Endothelial cell (in vitro differentiated cells): ENCODE results near the gene SOS2. TPM values are rescaled to one million over a fixed set of nuclear protein-coding genes. Genes with fewer than 3 reads are reported as not detected.

ENCODE experiments used
- DNase-seq: peaks from one replicate; pipeline ENCODE4 v3.0.0; 2021; ENCODE audit warnings: low spot score
- H3K27ac Mint-ChIP-seq: one replicate; pipeline ENCODE4 v1.8.0; 2021; ENCODE audit warnings: mixed read lengths, inconsistent platforms; ENCODE audit not compliant: unreplicated experiment
- H3K27me3 Mint-ChIP-seq: one replicate; pipeline ENCODE4 v1.8.0; 2021; ENCODE audit warnings: mild to moderate bottlenecking, moderate library complexity, mixed read lengths, inconsistent platforms; ENCODE audit not compliant: unreplicated experiment
- H3K36me3 Mint-ChIP-seq: one replicate; pipeline ENCODE4 v1.8.0; 2021; ENCODE audit warnings: mild to moderate bottlenecking, low read depth, mixed read lengths, inconsistent platforms; ENCODE audit not compliant: unreplicated experiment
- H3K4me1 Mint-ChIP-seq: one replicate; pipeline ENCODE4 v1.8.0; 2021; ENCODE audit warnings: mild to moderate bottlenecking, mixed read lengths, inconsistent platforms; ENCODE audit not compliant: unreplicated experiment
- H3K4me3 Mint-ChIP-seq: one replicate; pipeline ENCODE4 v1.8.0; 2021; ENCODE audit warnings: mild to moderate bottlenecking, mixed read lengths, inconsistent platforms; ENCODE audit not compliant: unreplicated experiment
- H3K9me3 Mint-ChIP-seq: one replicate; pipeline ENCODE4 v1.8.0; 2021; ENCODE audit warnings: mixed read lengths, inconsistent platforms; ENCODE audit not compliant: unreplicated experiment
- total RNA-seq: library from RNA; stranded (reverse); fragmentation: NEBNext Ultra II Directional; extraction: Animal tissue kit (Norgen Biotek cat#: 25700); gene quantifications from one replicate; pipeline ENCODE4 v1.2.1, GENCODE V29; 2021; ENCODE audit not compliant: unreplicated experiment
- TF ChIP-seq, protein P1 (sequence below): fragments of 200-600 bp; sonication (generic); IDR thresholded peaks from one replicate; pipeline ENCODE4 v1.5.0; 2021; ENCODE audit warnings: antibody characterized with exemption; ENCODE audit not compliant: unreplicated experiment

SOS2 gene
- total RNA-seq, 1 donor from 2014 or later, result 27.9 TPM

DNA sequence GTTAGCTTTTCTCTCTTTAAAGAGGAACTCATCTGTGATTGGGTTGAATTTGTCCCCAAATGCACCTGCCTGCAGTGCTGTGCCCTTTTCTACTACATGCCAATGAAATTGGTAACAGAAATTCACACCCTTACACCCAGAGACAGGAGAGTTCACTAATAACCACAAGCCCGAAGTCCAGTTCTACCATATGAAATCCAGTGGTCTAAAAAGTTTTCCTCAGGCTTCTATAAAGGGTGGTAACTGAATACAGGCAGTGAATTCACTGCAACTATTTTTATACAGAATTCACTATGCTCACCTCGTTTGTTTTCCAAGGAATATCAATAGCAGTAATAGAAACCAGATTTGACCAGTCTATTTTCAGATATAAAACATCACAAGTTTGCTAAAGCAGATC, 31.5 kb upstream of the SOS2 start:
- no peak overlapping the region for H3K4me3 Mint-ChIP-seq
- H3K4me1 Mint-ChIP-seq, result no peaks in the 10 kb centered on the region
- H3K9me3 Mint-ChIP-seq, result no peaks in the 10 kb centered on the region
- TF ChIP-seq, protein P1, sequence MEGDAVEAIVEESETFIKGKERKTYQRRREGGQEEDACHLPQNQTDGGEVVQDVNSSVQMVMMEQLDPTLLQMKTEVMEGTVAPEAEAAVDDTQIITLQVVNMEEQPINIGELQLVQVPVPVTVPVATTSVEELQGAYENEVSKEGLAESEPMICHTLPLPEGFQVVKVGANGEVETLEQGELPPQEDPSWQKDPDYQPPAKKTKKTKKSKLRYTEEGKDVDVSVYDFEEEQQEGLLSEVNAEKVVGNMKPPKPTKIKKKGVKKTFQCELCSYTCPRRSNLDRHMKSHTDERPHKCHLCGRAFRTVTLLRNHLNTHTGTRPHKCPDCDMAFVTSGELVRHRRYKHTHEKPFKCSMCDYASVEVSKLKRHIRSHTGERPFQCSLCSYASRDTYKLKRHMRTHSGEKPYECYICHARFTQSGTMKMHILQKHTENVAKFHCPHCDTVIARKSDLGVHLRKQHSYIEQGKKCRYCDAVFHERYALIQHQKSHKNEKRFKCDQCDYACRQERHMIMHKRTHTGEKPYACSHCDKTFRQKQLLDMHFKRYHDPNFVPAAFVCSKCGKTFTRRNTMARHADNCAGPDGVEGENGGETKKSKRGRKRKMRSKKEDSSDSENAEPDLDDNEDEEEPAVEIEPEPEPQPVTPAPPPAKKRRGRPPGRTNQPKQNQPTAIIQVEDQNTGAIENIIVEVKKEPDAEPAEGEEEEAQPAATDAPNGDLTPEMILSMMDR, result no peak
- no peaks in the 10 kb centered on the region for H3K36me3 Mint-ChIP-seq
- no peak overlapping the region for H3K27ac Mint-ChIP-seq
- no peak for DNase-seq
- peaks cover 2% of the 10 kb centered on the region for H3K27me3 Mint-ChIP-seq

DNA sequence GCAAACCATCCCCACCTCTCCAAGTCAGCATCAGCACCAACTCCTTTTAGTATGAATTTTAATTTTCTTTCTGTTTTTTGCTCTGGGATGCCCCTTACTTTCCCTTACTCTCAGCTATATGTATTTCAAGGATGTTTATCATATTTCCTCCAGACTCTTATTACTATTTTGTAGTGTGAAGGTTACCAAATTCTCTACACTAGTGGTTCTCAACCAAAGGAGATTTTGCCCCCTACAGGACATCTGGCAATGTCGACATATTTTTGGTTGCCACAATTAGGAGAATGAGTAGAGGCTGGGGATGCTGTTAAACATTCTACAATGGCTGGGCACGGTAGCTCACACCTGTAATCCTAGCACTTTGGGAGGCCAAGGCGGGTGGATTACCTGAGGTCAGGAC, 29.1 kb upstream of the SOS2 start:
- Mint-ChIP-seq H3K27me3 (peaks cover 2% of the 10 kb centered on the region), H3K4me3 (no peak overlapping the region), H3K36me3 (no peaks in the 10 kb centered on the region), H3K4me1 (no peaks in the 10 kb centered on the region), H3K27ac (no peak overlapping the region), H3K9me3 (no peaks in the 10 kb centered on the region)
- DNase-seq, result peak; percentile 16
- TF ChIP-seq, protein P1, result peak; percentile 45

DNA sequence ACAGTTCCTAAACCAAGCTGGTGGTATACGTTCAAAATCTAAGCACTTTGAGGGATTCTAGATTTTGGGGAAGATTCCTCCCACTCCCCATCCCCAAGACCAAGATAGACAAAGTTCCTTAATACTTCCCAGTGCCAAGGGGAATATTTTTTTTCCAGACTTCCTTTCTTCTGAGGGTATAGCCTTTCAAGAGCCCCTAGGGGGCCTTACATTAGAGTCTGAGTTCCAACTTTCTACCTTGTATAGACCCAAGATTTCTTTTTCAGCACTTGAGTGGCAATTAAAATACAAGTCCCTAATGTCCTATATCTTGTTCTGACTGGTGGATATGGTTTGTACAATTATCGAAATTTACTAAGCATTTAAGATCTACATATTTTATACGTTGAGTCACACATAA, 28.7 kb upstream of the SOS2 start:
- Mint-ChIP-seq H3K27ac (no peak overlapping the region), H3K4me3 (no peak overlapping the region), H3K9me3 (no peaks in the 10 kb centered on the region), H3K4me1 (no peaks in the 10 kb centered on the region), H3K36me3 (no peaks in the 10 kb centered on the region), H3K27me3 (peaks cover 2% of the 10 kb centered on the region)
- TF ChIP-seq, protein P1, result no peak
- no peak for DNase-seq

DNA sequence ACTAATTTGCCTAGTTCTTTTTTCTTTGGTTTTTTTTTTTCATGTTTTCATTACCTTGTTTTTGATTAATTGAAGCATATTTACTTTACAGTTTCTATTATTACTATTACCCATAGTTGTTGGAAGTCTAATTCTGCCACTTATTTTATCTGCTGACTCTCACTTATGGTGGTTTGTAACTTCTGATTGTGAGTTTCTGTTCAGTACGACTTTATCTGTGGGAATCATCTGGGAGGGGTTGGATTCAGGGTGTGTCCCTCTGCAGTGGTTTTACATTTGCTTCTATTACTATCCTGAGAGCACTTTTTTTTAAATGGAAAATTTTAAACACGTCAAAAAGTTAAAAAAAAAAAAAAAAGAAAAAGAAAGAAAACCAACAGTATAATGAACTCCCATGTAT, 26.4 kb upstream of the SOS2 start:
- TF ChIP-seq, protein P1, result no peak
- Mint-ChIP-seq H3K36me3 (peaks cover 3% of the 10 kb centered on the region), H3K4me1 (no peaks in the 10 kb centered on the region), H3K9me3 (no peaks in the 10 kb centered on the region), H3K27ac (no peak overlapping the region), H3K4me3 (no peak overlapping the region), H3K27me3 (peaks cover 2% of the 10 kb centered on the region)
- no peak for DNase-seq

DNA sequence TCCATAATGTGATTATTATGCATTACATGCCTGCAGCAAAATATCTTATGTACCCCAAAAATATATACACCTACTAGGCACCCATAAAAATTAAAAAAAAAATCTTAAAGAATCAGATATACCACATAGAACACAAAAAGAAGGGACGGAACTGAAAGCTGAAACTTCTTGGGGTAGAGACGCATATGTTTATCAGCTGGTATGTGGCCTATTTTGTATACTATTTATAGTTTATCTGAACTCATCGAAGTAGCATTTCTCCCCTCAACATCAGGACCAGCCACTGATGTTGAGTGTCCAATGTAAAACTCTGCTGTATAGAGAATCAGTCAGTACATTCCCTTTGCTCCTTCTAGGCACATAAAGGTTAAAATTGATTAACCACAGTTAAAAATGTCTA, 22.9 kb upstream of the SOS2 start:
- Mint-ChIP-seq H3K36me3 (peaks cover 3% of the 10 kb centered on the region), H3K9me3 (no peaks in the 10 kb centered on the region), H3K4me1 (no peaks in the 10 kb centered on the region), H3K27ac (no peak overlapping the region), H3K4me3 (no peak overlapping the region), H3K27me3 (peaks cover 2% of the 10 kb centered on the region)
- DNase-seq, result no peak
- TF ChIP-seq, protein P1, result no peak
